Stimulated activated CD4-positive, alpha-beta T cell treated with anti-CD3 and anti-CD28 coated beads, Interleukin-12 subunit alpha, Interleukin-12 subunit beta, amount 100 ng/mL, for 4 hours (primary cell): ENCODE results near the gene KIF15.
A peak's percentile ranks its signal among the peaks of the same experiment; 100 is the strongest.
"Not testable (repeated sequence)": the region's sequence is repeated elsewhere in the genome, so short reads cannot be mapped to it uniquely, and the experiment has no call there.

Experiments used
- DNase-seq: peaks from one replicate; pipeline ENCODE4 v3.0.0-alpha.2; 2020

KIF15 gene

DNA sequence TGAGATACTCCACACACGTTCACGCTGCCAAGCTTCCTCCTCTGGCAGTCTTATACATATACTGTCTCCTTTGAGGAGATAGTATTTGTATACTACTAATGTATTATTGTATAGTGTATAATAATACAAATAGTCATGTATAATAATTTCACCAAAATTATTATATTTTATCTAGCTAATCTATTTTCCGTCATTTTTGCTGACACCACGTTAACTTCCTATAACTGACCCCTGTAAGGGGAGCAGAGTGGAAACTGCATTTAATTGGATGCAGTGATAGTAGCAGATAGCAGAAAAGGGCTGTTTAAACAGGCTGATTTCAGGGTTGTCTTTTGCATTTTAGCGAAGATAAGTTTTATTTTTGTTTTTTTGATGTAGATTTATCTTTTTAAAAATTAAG, 69.6 kb downstream of the KIF15 start:
- DNase-seq, result no peak

DNA sequence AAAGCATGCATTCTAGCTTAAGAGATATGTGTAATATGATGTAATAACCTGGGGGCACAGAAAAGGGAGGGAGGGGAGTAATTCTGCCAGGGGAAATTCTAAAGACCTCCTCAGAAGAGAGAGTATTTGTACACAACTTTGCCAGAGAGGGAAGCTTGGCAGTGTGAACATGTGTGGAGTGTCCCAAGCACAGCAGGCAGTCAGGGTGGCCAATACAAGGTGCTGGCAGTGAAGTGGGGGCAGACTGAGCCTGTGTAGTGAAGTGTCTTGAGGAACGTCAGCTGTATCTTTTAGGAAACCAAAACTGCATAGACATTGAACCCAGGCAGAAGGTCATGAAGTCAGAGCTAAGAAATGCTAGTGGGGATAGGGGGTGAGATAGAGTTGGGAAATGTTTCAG, 70.4 kb downstream of the KIF15 start:
- no peak for DNase-seq

DNA sequence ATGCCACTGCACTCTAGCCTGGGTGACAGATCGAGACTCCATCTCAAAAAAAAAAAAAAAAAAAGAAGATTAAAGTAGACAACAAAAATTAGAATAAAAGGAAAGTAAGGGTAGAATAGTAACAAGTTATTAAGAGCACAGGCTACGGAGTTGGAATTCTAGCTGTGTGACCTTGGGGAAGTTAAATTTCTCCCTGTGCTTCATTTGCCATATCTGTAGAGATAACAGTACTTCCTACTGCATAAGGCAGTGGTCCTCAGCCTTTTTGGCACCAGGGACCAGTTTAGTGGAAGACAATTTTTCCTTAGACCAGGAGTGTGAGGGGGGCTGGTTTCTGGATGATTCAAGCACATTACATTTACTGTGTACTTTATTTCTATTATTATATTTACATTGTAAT, 71.4 kb downstream of the KIF15 start:
- no peak for DNase-seq

DNA sequence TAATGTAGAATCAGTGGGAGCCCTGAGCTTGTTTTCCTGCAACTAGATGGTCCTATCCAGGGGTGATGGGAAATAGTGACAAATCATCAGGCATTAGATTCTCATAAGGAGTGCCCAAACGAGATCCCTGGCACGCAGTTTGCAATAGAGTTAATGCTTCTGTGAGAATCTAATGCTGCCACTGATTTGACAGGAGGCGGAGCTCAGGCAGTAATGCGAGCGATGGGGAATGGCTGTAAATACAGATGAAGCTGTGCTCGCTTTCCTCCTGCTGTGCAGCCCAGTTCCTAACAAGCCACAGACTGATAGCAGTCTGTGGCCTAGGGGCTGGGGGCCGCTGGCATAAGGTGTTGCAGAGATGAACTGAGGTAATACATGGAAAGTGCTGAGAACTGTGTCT, 71.8 kb downstream of the KIF15 start:
- DNase-seq, result no peak

DNA sequence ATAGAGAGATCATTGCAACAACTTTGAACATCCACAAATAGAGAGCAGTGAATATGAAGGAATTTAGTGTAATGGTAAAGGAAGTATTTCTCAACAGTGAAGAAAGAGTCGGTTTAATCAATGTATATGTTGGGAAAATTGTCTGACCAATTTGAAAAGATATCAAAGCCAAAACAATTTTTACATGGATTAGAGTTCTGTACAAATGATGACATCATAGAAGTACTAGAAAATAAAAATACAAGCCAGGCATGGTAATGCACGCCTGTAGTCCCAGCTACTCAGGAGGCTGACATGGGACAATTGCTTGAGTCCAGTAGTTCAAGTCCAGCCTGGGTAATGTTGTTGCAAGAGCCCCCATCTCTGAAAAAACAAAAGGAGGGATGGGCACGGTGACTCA, 74.1 kb downstream of the KIF15 start:
- no peak for DNase-seq

DNA sequence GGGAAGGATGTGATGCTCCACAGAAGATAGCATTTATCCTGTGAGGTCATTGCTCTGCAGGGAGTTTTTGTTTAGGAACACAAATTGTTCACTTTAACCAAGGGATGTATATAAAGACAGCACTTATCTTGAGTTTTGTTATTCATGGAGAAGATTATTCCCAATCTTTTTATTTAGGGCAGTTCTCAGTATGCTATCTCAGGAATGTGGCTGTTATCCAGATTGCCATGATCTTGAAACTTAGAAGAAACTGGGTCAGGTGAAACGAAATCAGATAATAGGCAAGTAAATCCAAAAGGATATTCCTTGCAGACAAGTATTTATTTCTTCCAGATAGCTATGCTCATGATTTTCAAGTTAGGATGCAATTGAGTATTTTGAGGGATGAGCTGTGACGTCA, 80.8 kb downstream of the KIF15 start:
- DNase-seq, result no peak

DNA sequence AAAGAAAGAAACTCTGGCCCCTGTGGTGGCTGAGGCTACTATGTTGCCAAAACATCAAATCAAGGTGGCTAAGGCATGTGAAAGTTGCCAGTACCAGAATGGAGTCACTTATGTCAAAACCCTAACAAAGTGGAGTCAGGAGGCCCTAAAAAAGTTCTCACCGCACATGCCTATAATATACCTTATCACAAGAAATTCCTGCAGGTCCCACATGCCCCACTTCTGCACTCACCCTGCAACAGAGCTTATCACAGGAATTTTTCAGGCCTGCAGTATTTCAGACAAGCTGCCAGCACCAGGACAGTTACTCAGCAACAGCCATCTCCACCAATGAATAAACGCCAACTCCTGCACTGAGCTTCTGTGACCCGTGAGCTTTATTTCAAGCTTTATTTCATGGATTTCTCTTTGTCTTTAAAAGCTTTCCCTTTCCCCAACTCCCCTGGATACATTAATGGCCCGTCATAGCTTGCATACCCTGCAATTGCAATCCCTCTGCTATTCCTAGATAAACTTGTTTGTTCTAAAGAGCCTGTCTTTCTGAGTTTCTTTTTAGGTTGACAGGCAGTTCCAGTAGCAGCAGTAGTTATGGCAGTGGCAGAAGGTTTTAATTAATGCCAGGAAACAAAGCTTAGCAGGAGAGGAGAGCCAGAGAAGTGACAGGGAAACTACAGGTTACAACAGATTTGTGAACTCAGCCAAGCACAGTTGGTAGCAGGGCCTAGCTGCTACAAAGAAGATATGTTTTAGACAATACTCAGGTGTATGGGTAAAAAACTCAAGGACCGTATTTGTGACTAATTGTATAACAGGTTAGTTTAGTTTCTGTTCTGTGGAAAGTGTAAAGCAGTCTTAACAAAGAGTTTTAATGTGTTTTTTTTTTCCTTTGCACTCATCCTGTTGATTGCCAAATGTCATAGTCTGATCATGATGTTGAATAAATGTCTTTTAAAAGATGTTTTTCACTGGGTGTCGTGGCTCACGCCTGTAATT, 84.2 kb downstream of the KIF15 start:
- no peak for DNase-seq

DNA sequence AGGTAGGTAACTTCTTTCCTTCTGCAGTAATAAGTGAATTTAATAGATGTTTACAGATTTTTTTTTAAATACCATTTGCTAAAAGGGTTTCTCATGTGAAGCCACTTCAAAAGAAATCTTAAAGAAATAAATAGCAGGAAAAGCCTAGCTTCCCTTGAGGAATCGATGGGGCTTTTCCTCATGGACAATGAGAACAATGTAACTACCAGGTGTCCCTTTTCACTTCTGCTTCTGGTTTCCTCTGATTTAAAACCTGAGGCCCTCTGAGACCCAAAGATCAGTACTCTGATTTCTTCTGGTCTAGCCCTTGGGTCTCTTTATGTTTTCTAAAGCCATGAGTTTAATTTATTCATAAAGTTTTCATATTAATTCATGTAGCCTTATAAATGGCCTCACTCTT, 87.0 kb downstream of the KIF15 start:
- DNase-seq, result no peak

DNA sequence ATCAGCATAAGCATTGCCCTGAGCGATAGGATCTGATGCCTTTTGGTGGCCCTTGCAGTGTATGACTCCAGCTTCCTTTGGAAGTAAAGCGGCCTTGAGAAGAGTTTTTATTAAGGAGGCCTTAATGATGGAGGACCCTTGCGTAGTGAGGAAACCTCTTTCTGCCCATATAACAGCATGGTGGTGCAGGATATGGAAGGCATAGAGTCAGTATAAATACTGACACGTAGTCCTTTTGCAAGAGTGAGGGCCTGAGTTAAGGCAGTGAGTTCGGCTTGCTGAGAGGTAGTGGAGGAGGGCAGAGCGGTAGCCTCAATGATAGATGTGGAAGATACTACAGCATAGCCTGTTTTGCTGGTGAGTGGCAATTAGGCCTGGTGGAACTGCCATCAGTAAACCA, 95.1 kb downstream of the KIF15 start:
- DNase-seq, result not testable (repeated sequence)

DNA sequence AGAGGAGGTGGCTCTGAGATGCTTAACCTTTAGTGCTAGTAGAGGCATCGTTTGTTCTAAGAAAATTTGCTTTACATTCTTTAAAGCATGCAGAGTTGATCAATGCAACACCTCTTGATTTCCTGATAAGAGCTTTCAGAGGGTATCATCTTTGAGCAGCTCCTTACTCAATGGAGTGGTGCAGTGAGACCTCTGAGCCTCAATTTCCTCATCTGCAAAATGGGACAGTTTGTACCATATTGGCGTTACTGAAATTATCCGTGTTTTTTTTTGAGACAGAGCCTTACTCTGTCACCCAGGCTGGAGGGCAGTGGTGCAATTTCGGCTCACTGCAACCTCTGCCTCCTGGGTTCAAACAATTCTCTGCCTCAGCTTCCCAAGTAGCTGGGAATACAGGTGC, 98.5 kb downstream of the KIF15 start:
- no peak for DNase-seq

DNA sequence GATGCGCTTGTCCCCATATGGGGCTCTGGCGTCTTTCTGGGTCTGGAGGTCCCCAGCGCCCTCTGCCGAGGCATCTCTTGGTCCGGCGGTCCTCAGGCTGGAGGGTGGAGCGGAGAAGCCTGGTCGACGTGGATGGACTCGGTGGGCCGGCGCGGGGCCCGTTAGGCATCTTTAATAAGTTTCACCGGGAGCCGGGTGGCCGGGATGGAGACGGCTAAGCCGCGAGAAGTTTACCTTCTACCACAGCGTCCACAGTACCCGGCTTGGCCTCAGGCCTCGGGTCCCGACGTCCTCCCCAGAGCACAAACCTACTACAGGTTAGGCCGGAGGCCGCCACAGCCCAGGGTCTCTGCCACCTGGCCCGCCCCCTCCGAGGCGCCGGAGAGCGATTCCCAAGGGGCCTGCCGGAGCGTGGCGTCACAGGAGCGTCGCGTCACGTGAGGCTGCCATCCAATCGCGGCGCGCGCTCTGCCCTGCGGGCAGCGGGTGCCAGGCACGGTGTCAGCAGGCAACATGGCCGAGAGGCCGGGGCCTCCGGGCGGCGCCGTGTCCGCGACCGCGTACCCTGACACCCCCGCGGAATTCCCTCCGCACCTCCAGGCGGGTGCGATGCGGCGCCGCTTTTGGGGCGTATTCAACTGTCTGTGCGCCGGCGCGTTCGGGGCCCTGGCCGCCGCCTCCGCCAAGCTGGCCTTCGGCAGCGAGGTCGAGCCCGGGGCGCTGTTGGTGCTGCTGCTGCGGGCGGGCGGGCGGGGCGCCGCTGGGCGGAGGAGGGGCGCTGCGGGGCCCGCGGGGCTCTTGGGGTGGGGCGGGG, 100.0 kb downstream of the KIF15 start, which contains the start of gene TMEM42:
Gene TMEM42 (plus strand): TSS at position 501 of the 814 bp plus-strand sequence. CDS start 13 bp downstream, at position 514.
- peak; percentile 88 for DNase-seq

DNA sequence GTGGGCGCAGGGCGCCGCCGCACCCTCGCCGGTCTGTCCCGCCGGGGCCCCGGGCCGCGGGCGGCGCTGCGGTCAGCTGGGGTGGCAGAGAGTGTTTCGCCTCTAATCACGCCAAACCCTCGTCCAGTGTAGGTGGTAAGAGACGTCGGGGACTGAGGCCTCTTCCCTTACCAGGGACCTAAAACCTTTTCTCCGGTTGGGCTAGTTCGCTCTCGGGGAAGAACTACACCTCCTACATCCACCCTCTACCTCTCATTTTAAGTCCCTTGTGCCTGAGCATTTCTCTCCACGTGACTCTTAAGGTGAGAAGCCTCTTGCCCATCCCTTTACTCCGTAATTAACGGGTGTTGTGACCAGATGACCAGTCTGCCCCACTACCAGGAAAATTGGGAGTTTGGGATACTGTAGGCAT, 100.6 kb downstream of the KIF15 start:
- no peak for DNase-seq

DNA sequence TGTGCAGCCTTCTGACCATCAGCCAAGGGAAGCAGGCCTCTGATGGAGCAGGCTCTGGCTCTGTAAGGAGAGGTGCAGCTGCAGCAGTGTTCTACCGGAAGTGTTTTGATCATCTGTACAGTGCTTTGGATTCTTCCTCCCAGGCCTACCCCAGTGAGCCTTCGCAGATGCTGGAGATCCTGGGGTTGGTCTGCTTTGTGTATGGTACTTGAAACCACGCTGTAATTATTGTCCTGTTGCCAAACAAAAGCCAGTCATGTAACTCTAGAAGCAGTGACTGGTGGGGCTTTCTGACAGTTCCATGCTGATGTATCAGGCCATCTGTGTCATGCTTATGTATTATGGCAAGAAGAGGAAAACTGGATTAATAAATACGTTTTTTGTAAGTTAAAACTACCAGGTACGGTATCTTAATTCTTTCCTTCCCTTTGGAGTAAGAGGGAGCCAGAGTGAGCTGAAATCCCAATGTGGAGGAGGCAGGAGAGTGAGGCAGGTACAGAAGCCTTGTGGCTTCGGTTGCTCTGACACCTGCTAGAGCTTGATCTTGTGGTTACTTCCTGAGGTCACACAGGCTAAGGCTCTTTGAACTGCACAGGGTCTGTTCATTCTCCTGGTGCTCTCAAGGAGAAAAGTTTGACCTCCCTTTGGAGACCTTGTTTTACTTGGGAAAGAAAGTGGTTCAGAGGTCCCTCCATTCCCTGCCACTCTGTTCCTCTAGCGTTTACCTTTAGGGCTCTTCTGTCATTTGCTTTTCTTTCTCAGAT, 103.9 kb downstream of the KIF15 start:
- DNase-seq, result no peak

DNA sequence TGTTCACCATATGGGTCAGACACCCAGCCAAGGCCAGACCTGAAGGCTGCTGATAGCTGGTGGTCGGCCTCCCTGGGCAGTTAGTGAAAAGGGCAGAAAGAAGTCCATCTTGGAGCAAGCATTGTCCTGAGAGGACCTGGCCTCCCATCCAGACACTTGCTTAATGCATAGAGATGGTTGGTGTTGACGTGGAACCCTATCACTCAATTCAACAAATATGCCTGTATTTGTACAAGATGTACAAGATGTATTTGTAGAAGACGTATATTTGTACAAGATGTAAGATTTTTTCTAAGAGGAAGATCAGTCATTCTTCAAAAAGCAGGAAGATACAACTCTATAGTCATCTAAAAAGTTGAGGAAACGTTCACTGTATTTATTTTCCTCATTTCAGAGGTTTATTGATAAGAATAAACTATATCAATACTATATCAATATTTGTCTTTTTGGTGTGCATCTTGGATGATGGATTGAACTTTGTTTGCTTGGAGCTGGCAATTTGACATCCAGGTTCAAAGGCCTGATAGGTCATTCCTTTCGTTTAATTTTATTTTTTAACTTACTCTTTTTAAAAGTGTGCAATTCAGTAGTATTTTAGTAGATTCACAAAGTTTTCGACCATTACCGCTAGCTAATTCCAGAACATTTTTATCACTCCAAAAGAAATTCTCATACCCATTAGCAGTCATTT, 106.0 kb downstream of the KIF15 start:
- DNase-seq, result no peak

DNA sequence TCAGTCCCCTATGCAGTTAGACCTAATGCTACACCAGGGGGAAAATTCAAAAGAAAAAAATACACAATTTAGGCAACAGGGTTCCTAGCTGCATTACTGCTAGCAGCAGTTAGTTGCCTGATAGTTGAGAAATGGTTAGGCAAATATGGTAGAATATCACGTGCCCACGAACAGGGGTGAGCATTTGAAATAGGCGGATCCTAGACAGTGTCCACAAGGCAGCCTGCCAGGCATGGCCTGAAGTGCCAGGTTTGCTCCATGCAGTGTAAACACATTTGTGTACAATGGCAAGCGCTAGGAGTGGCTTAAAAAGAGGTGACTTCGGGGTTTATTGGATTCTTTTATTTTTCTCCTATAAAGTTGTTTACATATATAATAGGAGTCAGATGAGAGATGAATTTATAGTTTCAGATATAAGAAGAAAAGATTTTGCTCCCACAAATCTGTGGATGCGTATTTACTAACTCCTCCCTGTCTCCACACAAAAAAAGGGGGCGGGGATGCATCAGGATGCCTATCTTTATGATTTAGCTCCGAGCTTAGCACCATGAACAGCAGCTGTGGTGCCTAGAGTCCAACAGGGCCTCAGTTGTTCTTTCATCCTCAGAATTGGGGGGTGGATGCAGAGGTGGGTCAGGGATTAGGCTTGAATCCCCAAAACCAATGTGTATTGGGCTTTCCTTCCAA, 108.9 kb downstream of the KIF15 start:
- DNase-seq, result no peak

DNA sequence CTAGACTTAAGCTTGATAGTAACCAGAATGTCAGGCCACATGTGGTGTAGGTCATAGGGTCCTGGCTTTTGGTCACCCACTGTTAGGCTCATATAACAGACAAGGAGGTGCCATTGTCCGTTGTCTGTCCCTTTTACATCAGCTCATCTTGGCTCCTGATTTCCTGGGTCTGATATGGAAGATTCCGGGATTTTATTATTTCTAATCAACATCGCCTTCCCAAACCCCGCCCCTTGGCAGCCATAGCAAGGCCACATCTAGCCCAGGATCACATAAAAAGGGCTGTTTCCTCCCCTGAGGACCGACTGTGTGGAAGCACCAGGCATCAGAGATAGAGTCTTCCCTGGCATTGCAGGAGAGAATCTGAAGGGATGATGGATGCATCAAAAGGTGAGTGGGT, 112.7 kb downstream of the KIF15 start, which contains the start of gene TGM4:
Gene TGM4 (plus strand): TSS at position 301 of the 400 bp plus-strand sequence. CDS start 71 bp downstream, at position 372.
- DNase-seq, result no peak

DNA sequence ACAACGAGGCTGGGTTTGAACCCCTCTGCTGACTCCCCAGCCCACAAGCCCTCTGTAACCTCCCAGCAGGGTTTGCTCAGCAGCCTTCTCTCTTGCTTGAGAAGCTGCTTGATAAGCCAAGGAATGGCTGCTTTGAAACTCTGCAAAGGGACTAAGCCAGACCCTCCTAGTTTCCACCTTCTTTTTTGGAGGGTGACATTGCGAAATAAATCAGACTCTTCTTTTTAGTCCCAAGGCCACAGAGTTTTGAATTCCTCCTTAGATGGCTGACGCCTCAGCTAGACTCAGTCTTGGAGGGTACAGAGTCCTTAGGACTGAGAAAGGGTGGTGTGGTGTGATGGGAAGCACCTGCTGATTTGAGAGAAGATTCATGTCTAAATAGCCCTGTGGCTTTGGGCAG, 114.0 kb downstream of the KIF15 start:
- no peak for DNase-seq

DNA sequence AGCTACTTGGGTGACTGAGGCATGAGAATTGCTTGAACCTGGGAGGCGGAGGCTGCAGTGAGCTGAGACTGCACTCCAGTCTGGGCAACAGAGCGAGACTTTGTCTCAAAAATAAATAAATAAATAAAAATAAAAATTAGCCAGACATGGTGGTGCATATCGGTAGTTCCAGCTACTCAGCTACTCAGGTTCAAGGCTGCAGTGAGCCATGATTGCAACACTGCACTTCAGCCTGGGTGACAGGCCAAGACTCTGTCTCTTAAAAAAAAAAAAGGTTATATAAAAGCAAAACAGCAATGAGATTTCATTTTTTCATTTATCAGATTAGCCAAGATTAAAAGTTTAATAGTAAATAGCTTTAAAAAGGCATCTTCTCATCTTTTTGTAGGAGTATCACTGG, 115.7 kb downstream of the KIF15 start:
- no peak for DNase-seq

DNA sequence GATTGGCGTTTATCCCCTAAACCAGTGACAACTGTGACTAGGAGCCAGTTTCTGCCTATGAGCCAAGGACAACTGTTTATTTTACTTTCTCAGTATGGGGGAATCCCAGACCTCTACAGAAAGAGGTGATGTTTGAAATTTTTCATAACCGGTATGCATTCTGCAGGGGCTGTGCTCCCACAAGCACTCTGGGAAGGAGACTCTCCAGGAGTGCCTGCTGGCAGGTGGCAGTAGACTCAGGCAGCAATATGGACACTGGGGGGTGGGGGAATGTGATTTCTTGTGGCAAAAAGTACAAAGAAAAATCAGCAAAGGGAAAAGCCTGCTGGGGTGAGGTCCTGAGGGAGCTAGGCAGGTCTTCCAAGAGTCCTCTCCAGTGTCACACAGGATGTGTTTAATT, 118.7 kb downstream of the KIF15 start:
- no peak for DNase-seq

DNA sequence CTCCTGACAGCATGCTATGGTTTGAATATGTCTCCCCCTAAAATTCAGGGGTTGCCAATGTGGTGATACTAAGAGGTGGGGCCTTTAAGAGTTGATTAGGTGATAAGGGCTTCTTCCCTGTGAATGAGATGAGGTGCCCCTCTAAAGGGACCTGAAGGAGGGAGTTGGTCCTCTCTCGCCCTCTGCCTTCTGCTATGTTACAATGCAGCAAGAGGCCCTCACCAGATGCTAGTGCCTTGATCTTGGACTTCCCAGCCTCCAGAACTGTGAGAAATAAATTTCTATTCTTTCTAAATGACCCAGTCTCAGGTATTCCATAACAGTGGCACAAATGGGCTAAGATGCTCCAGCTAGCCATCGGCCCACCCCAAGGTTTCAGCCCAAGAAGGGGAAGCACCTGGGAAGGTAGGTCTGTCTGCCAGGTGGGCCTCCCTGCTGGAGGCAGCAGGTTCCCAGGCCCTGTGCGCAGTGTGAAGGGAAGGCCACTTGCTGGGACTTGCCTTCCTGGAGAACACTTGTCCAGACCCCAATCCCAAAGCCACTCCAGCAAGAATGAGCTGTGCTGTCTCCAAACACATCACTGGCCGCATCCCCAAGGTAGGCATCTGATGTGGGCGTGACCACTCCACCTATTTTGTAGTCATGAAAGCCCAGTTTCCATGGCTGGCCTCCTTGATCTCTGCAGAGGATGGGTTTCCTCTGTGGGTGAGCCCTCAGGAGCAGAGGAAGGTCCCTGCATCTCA, 121.8 kb downstream of the KIF15 start:
- DNase-seq, result no peak

DNA sequence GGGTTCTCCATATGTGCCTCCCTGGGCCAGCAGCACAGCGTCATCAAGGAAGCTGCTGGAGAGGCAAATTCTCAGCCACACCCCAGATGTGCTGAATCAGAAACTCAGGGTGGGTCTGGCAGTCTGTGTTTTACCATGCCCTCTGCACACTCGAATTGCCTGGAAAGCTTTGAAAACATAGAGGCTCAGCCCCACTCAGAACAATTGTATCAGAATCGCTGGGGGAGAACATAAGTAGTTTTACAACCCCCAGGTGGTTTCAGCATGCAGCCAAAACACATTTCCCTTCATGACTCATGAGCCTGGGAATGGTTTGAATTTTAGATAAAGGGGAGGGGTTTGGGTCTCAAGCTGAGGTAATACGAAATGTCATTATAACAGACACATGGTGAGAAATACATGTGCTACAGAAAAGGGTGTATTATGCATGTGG, 122.4 kb downstream of the KIF15 start:
- DNase-seq, result no peak
